ENCODE measurements around the gene BRD4. TPM values are rescaled to one million over a fixed set of nuclear protein-coding genes. Genes with fewer than 3 reads are reported as not detected.
A peak's percentile ranks its signal among the peaks of the same experiment; 100 is the strongest.

Gene BRD4
- total RNA-seq, 1 experiment from 2014 or later, result 20.3 TPM

DNA sequence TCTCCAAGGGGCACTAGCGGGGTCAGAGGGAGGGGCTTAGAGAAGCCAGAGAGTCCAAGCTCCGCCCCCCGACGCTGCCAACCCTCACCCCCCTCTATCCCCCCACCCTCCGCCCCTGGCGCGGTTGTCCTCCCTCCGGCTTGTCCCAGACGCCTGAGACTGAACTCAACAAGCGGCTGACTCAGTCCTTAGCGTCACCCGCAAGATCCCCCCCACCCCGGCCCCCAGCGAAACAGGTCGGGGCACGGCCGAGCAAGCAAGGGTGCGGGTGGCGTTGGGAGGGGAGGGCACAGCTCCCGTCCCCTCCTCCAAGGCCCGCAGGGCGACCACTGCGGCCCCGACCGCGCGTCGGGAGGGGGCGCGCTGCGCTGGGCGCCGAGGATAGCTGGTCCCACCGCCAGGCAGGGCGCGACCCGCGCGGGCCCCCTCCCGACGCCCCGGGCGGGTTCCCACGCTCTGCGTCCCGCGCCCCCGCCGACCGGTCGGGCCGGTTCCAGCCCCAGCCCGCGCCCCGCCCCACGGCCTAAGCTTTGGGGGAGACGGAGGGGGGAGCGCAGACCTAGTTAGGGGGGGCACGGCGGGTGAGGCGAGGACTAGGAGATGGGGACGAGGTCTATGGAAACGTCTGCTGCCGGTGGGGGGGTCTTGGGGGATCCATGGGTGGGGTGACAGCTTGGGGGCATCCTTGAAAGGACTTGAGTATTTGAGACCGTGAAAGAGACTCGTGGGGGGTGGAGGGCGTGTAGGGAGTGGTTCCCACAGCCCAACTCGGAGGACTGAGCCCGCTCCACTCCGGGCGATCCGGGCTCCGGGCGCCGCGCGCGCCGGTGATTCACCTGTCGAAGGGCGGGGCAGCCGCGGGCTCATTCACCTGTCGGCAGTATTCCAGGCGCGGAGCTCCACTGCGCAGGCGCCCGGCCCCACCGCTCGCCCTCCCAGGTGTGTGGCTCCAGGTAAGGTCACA, 136.7 kb downstream of the BRD4 start:
- DNase-seq (ENCODE audit: low spot score), result peak; percentile 81

DNA sequence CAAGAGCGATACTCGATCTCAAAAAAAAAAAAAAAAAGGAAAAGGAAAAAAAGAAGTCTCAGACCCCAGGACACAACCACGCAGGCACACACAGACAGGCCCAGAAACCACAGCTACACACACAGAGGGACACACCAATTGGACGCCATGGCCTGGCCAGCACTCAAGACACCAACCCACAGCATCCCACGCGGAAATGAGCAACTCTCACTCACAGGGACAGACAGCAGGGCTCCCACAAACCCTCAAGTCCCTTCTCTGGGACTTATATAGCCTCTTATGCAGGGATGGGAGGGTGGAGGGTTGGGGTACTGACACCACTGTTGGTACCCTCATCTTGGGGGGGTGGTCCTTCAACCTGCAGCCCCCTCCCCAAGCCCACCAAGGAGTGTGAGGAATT, 137.4 kb downstream of the BRD4 start:
- no peak for DNase-seq (ENCODE audit: low spot score)

DNA sequence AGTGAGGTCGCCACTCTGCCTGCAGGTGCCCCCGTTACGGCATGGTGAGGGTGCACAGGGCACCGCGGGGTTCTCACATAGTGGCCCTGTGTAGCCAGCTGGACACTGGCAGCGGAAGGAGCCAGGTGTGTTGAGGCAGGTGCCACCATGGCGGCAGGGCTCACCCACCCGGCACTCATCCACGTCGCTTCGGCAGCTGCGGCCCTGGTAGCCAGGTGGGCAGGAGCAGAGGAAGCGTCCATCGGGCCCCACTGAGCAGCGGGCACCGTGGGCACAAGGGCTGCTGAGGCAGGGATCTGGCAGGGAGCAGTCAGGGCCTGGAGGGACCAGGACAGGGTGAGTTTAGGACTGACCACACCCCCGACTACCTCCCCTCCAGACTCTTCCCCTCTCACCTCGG, 140.4 kb downstream of the BRD4 start:
- DNase-seq (ENCODE audit: low spot score), result no peak

DNA sequence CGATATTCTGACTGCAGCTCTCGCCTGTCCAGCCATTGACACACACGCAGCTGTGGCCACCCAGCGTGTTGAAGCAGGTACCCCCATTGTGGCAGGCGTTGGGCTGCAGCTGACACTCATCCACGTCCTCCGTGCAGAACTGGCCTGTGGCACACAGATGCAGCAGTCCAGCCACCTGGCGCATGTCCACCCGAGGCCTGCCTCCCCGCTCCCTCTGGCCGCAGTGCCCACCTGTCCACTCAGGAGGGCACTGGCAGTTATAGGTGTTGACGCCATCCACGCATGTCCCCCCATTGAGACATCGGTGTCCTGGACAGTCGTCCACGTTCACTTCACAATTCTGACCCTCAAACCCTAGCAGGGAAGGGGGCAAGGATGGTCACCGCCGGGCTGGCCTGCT, 140.8 kb downstream of the BRD4 start:
- no peak for DNase-seq (ENCODE audit: low spot score)

DNA sequence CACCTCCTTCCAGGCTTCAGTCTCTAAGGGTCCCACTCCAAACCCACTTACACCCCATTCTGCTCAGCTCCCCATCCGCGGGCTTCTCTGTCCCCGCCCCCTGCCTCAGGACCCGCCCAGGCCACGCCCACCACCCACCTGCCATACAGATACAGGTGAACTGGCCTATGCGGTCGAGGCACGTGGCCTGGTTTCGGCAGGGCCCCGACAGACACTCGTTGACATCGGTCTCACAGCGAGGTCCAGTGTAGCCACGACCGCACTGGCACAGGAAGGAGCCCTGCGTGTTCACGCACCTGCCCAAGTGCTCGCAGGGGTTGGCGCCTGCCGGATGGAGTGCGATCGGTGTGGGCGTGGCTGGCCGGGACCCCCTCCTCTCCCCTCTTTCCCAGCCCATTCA, 143.5 kb downstream of the BRD4 start:
- no peak for DNase-seq (ENCODE audit: low spot score)

GRCh38 chr19:15187026-15188007, 145.0 kb downstream of the BRD4 start:
- no peak for DNase-seq (ENCODE audit: low spot score)

Small RNAs within 50 kb of the gene (small RNA-seq; reads per million reads assigned to genes)
- gene AC005776.1, result not detected

Other genes starting within 250 kb of the BRD4 start
- gene SYDE1, start 225.1 kb downstream of the BRD4 start, total RNA-seq (2014; rRNA removed; shearing (Covaris generic)), result 0.03 TPM in 1 of 2 replicates, not detected in the other
- 0.46 and 0.63 TPM in 2 replicates for gene NOTCH3, start 131.5 kb downstream of the BRD4 start, total RNA-seq (2014; rRNA removed; shearing (Covaris generic))
- 0.26 TPM in 1 of 2 replicates, not detected in the other for gene EPHX3, start 100.1 kb downstream of the BRD4 start, total RNA-seq (2014; rRNA removed; shearing (Covaris generic))
- gene AKAP8, start 47.2 kb upstream of the BRD4 start, total RNA-seq (2014; rRNA removed; shearing (Covaris generic)), result 41.7 and 50.4 TPM in 2 replicates
- gene AKAP8L, start 86.4 kb upstream of the BRD4 start, total RNA-seq (2014; rRNA removed; shearing (Covaris generic)), result 66.2 and 66.3 TPM in 2 replicates
- 18.4 and 32.9 TPM in 2 replicates for gene WIZ, start 117.4 kb upstream of the BRD4 start, total RNA-seq (2014; rRNA removed; shearing (Covaris generic))
- not detected in 2 replicates for gene RASAL3, start 132.0 kb upstream of the BRD4 start, total RNA-seq (2014; rRNA removed; shearing (Covaris generic))
- not detected in 2 replicates for gene PGLYRP2, start 147.0 kb upstream of the BRD4 start, total RNA-seq (2014; rRNA removed; shearing (Covaris generic))
- not detected in 2 replicates for gene CYP4F22, start 176.0 kb upstream of the BRD4 start, total RNA-seq (2014; rRNA removed; shearing (Covaris generic))

Data from HT-29 (cell line).